Stomach (tissue), 9 donors: ENCODE data around the gene USP40. TPM values are rescaled to one million over a fixed set of nuclear protein-coding genes. Genes with fewer than 3 reads are reported as not detected.

Source experiments
- DNase-seq, 2 donors: peaks; one replicate each; pipeline versions ENCODE4 v3.0.0 to v3.0.0-alpha.2; 2013 to 2019
- H3K27ac ChIP-seq, 5 donors: fragments of 200-600 bp in 4 of 5; sonication (generic) in 4 of 5; one replicate each; pipeline ENCODE4 v1.5.1; 2013 to 2019; ENCODE audit warnings: mild to moderate bottlenecking in 1 of 5, moderate library complexity in 1 of 5
- H3K27me3 ChIP-seq, 3 donors: fragments of 200-600 bp; sonication (generic); one replicate each; pipeline ENCODE4 v1.5.1; 2017 to 2019; ENCODE audit warnings: mixed run types in 1 of 3
- H3K36me3 ChIP-seq, 4 donors: fragments of 200-600 bp; sonication (generic); 1 replicate in 3 of 4; 2 replicates in 1 of 4; pipeline ENCODE4 v1.5.1; 2016 to 2019
- H3K4me1 ChIP-seq, 4 donors: fragments of 200-600 bp; sonication (generic); one replicate each; pipeline ENCODE4 v1.5.1; 2016 to 2019
- H3K4me3 ChIP-seq, 4 donors: fragments of 200-600 bp; sonication (generic) in 3 of 4; one replicate each; pipeline ENCODE4 v1.5.1; 2016 to 2019; ENCODE audit warnings: mild to moderate bottlenecking in 1 of 4
- H3K9me3 ChIP-seq, 4 donors: fragments of 200-600 bp; sonication (generic); one replicate each; pipeline ENCODE4 v1.5.1; 2016 to 2019
- CTCF ChIP-seq, 7 experiments: fragments of 450-650 bp in 4 of 7; fragments of 200-600 bp in 3 of 7; sonication (generic) in 3 of 7; IDR thresholded peaks; one replicate each; pipeline ENCODE4 v1.5.1; 2016 to 2019; ENCODE audit warnings: antibody characterized with exemption in 7 of 7, control low read depth in 2 of 7, mild to moderate bottlenecking in 1 of 7
- EP300 ChIP-seq: sonication (generic); formaldehyde crosslinking; IDR thresholded peaks from one replicate; pipeline ENCODE4 v1.6.1; 2017; ENCODE audit warnings: antibody characterized with exemption
- POLR2A ChIP-seq, 4 donors: fragments of 450-650 bp; IDR thresholded peaks; one replicate each; pipeline ENCODE4 v1.6.1; 2016; ENCODE audit warnings: antibody characterized with exemption in 4 of 4, control low read depth in 2 of 4, mild to moderate bottlenecking in 1 of 4, moderate library complexity in 1 of 4
- POLR2AphosphoS5 ChIP-seq, 3 donors: sonication (generic); formaldehyde crosslinking; IDR thresholded peaks; one replicate each; pipeline ENCODE4 v1.6.1; 2016; ENCODE audit warnings: antibody characterized with exemption in 3 of 3
- WGBS, 5 donors: extraction: QIAGEN DNeasy Blood & Tissue Kit in 3 of 5; methylation state at CpG; one replicate each; pipeline versions ENCODE4 v1.1.5 to v1.1.7; 2013 to 2018; 5-methylcytosine and 5-hydroxymethylcytosine counted together
- intact Hi-C: fragments of 100-400 bp; cut with DNase I; formaldehyde crosslinking; loops from one replicate; pipeline ENCODE4 v1.15.1; 2023; ENCODE audit warnings: low total_unique reads
- polyA plus RNA-seq, 3 donors: library from polyadenylated mRNA; stranded (reverse); fragments of 200-250 nt; gene quantifications; one replicate each; pipeline ENCODE4 v1.2.3, GENCODE V29; 2013
- total RNA-seq, 5 donors: library from RNA; depleted of rRNA; stranded (reverse); fragments of >200 nt; gene quantifications; one replicate each; pipeline versions ENCODE4 v1.1.0 to v1.2.3, GENCODE V29; 2014 to 2016
- donor health status: healthy with polysubstance abuse.
- donor health status: Bipolar disorder and iron deficiency.
- donor health status: healthy.

The USP40 gene
- total and polyA plus RNA-seq, 8 donors = 14.5 to 186 (median 31.3) TPM

GRCh38 chr2:233459426-233459825, 107.2 kb downstream of the USP40 start:
- H3K9me3 ChIP-seq = no peaks in the 10 kb centered on the region
- peaks cover 9 to 50% (median 23%) of the 10 kb centered on the region in 4 donors for H3K4me1 ChIP-seq
- no peak overlapping the region for H3K4me3 ChIP-seq
- intact Hi-C loops = no loop called here
- 87 to 92% (median 88%) methylated on average over 10 of the region's 10 CpGs for WGBS, 5 donors
- no peak for TF ChIP-seq CTCF (IDR thresholded peaks at IDR 0.05)
- TF ChIP-seq POLR2A (IDR thresholded peaks at IDR 0.05) = no peak
- no peak for TF ChIP-seq POLR2AphosphoS5 (IDR thresholded peaks at IDR 0.05)
- TF ChIP-seq EP300 = no peak
- peaks cover 88 to 100% (median 100%) of the 10 kb centered on the region in 4 donors for H3K36me3 ChIP-seq
- H3K27me3 ChIP-seq = no peaks in the 10 kb centered on the region
- H3K27ac ChIP-seq = peak overlapping the region in 4 of 5 donors; percentile 12 to 34 (median 30)
- DNase-seq = no peak

DNA sequence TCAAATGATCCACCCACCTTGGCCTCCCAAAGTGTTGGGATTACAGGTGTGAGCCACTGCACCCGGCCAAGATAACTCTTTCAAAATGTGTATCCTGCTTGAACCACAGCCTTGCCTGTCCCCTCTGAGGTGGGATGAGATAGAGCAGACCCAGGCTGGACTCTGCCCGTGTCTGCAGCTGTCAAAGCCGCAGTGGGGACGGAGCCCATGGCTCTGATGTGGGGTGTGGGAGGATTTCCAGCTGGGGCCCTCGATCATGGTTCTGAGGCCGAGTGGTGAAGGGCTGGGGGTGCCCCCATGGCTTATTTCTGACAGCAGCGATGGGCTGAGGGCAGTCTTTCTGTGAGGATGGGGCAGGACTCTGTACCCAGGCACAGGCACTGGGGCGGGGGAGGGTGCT, 107.8 kb downstream of the USP40 start:
- no peak overlapping the region for H3K4me3 ChIP-seq
- H3K27ac ChIP-seq = peak overlapping the region in 4 of 5 donors; percentile 27 to 36 (median 33)
- 87 to 93% (median 90%) methylated on average over 7 to 8 of the region's 8 CpGs for WGBS, 5 donors
- H3K4me1 ChIP-seq = peaks cover 9 to 48% (median 21%) of the 10 kb centered on the region in 4 donors
- H3K36me3 ChIP-seq = peaks cover 89 to 100% (median 100%) of the 10 kb centered on the region in 4 donors
- H3K9me3 ChIP-seq = no peaks in the 10 kb centered on the region
- no peak for DNase-seq
- TF ChIP-seq EP300 (no peak), CTCF (IDR thresholded peaks at IDR 0.05) (no peak), POLR2AphosphoS5 (IDR thresholded peaks at IDR 0.05) (no peak), POLR2A (IDR thresholded peaks at IDR 0.05) (no peak)
- intact Hi-C loops = no loop called here
- H3K27me3 ChIP-seq = no peaks in the 10 kb centered on the region

- no peak for TF ChIP-seq POLR2A (IDR thresholded peaks at IDR 0.05)
- no peak for TF ChIP-seq POLR2AphosphoS5 (IDR thresholded peaks at IDR 0.05)
- no peak for TF ChIP-seq CTCF (IDR thresholded peaks at IDR 0.05)
- TF ChIP-seq EP300 = no peak
- Histone ChIP-seq H3K4me3 (no peak overlapping the region), H3K36me3 (peaks cover 90 to 100% (median 100%) of the 10 kb centered on the region in 4 donors), H3K27me3 (no peaks in the 10 kb centered on the region), H3K27ac (peak overlapping the region in 1 of 5 donors; percentile 32), H3K9me3 (no peaks in the 10 kb centered on the region), H3K4me1 (peaks cover 9 to 48% (median 21%) of the 10 kb centered on the region in 4 donors)
- intact Hi-C loops = no loop called here
- no peak for DNase-seq
- WGBS, 5 donors = 91 to 98% (median 93%) methylated on average over 20 of the region's 20 CpGs
Observed at GRCh38 chr2:233458031-233458610, 108.5 kb downstream of the USP40 start.

DNA sequence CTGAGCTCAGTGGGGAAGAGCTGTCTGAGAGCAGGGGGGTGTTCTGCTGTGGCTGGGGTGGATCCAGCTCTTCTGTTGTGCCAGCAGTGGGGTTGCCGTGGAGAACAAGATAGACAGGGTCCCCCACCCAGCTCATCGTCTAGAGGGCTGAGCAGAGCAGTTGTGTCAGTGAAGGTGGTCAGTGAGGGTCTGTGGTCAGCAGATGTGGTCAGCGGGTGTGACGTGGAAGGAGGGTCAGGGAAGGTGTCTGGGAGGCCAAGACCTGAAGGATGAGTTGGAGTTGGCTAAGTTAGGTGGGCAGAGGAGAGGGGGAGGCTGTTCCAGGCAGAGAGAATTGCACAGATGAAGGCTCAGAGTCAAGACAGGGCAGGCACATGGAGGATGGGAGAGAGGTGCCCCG, 109.2 kb downstream of the USP40 start:
- intact Hi-C loops = no loop called here
- no peaks in the 10 kb centered on the region for H3K9me3 ChIP-seq
- H3K4me1 ChIP-seq = peaks cover 9 to 41% (median 21%) of the 10 kb centered on the region in 4 donors
- 90 to 97% (median 93%) methylated on average over 5 of the region's 5 CpGs for WGBS, 5 donors
- H3K27ac ChIP-seq = peak overlapping the region in 1 of 5 donors; percentile 17
- no peak overlapping the region for H3K4me3 ChIP-seq
- no peaks in the 10 kb centered on the region for H3K27me3 ChIP-seq
- TF ChIP-seq EP300 (no peak), CTCF (IDR thresholded peaks at IDR 0.05) (no peak), POLR2A (IDR thresholded peaks at IDR 0.05) (no peak), POLR2AphosphoS5 (IDR thresholded peaks at IDR 0.05) (no peak)
- peaks cover 90 to 100% (median 100%) of the 10 kb centered on the region in 4 donors for H3K36me3 ChIP-seq
- no peak for DNase-seq
